ENCODE data around the gene ANKDD1B.

- TF ChIP-seq CTCF (conservative IDR thresholded peaks at IDR 0.05) (no peak), ZFX (IDR thresholded peaks at IDR 0.05) (no peak)
These were observed 2.9 kb downstream of the ANKDD1B start for GRCh38 chr5:75614176-75614575.

Data from C4-2B (cell line).